Endothelial cell of umbilical vein (primary cell): Measurements from ENCODE around the gene B3GNT8.

ENCODE experiments used
- EZH2 ChIP-seq: IDR thresholded peaks from 2 replicates; pipeline ENCODE4 v1.6.1; 2012; ENCODE audit warnings: borderline replicate concordance, low read depth, mild to moderate bottlenecking, moderate library complexity, low read length, inconsistent platforms; ENCODE audit not compliant: severe bottlenecking
- POLR2A ChIP-seq: IDR thresholded peaks from 2 replicates; pipeline ENCODE4 v1.6.1; 2012; ENCODE audit warnings: low read depth, mild to moderate bottlenecking, control low read depth, low read length
- TF ChIP-seq, protein P1 (sequence below): IDR thresholded peaks from 2 replicates; pipeline ENCODE4 v1.6.1; 2011; ENCODE audit not compliant: insufficient read depth, insufficient read length
- TF ChIP-seq, protein P2 (sequence below), 2 donors: IDR thresholded peaks; 1 replicate in 1 of 2; 2 replicates in 1 of 2; pipeline ENCODE4 v1.5.1; 2011; ENCODE audit warnings: low read length in 2 of 2, mild to moderate bottlenecking in 2 of 2, moderate library complexity in 2 of 2, control low read depth in 1 of 2, inconsistent platforms in 1 of 2, low read depth in 1 of 2; ENCODE audit not compliant: insufficient read depth in 1 of 2; ENCODE audit errors: extremely low read depth in 1 of 2

DNA sequence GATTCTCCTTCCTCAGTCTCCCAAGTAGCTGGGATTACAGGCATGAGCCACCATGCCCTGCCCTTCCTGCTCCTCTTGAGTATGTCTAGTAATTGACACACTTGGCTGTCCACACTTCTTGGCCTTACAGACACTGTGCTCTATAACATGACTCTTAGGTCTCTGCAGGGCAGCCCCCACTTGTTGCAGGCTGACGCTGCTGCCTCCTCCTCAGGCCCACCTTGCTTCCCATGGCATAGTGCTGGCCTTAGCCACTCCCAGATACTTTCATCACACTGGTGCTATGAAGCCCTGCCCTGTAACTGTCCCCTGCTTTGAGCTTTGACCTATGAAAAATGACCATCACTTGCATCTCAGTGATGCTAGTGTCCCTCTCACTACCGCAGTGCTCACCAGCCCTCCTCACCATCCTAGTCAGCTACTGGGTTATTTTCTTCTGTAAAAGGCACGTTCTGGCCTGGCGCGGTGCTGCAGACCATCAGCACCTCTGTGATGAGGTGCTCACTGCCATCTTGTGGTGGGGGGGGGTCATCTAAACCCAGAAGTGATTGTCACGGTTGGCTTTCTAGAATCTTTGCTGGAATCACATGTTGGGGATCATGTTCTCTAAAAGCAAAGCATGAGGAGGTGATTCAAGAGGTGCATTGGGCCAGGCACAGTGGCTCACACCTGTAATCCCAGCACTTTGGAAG, 25.6 kb upstream of the B3GNT8 start:
- TF ChIP-seq, protein P1, sequence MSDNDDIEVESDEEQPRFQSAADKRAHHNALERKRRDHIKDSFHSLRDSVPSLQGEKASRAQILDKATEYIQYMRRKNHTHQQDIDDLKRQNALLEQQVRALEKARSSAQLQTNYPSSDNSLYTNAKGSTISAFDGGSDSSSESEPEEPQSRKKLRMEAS, result no peak
- TF ChIP-seq, protein P2, sequence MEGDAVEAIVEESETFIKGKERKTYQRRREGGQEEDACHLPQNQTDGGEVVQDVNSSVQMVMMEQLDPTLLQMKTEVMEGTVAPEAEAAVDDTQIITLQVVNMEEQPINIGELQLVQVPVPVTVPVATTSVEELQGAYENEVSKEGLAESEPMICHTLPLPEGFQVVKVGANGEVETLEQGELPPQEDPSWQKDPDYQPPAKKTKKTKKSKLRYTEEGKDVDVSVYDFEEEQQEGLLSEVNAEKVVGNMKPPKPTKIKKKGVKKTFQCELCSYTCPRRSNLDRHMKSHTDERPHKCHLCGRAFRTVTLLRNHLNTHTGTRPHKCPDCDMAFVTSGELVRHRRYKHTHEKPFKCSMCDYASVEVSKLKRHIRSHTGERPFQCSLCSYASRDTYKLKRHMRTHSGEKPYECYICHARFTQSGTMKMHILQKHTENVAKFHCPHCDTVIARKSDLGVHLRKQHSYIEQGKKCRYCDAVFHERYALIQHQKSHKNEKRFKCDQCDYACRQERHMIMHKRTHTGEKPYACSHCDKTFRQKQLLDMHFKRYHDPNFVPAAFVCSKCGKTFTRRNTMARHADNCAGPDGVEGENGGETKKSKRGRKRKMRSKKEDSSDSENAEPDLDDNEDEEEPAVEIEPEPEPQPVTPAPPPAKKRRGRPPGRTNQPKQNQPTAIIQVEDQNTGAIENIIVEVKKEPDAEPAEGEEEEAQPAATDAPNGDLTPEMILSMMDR (IDR thresholded peaks at IDR 0.05; ENCODE audit: extremely low read depth in 1 of 2, insufficient read depth in 1 of 2, low read depth in 1 of 2, low read length in 2 of 2), result no peak
- no peak for TF ChIP-seq EZH2
- no peak for TF ChIP-seq POLR2A
